Keratinocyte (primary cell): ENCODE data around the gene NACAD. TPM values are rescaled to one million over a fixed set of nuclear protein-coding genes. Genes with fewer than 3 reads are reported as not detected.

ENCODE experiments used
- DNase-seq: peaks from one replicate; pipeline ENCODE4 v3.0.0-alpha.2; 2011; ENCODE audit warnings: low read depth, missing footprints, low spot score
- FAIRE-seq: peaks from 2 replicates; lab custom pipeline; 2011; peaks lifted over from hg19 to GRCh38; lab: Jason Lieb, UNC
- H2AFZ ChIP-seq: 2 replicates; pipeline ENCODE4 v1.6.0; 2012; ENCODE audit warnings: low read length, control low read depth, inconsistent platforms; ENCODE audit not compliant: control insufficient read depth
- H3K27ac ChIP-seq: 2 replicates; pipeline ENCODE4 v1.5.1; 2011; ENCODE audit warnings: low read length; ENCODE audit not compliant: control insufficient read depth, insufficient read depth
- H3K27me3 ChIP-seq: 3 replicates; pipeline ENCODE4 v1.6.0; 2011; ENCODE audit warnings: low read length; ENCODE audit not compliant: control insufficient read depth, insufficient read depth; ENCODE audit errors: extremely low read depth
- H3K36me3 ChIP-seq, 2 experiments: 2 replicates in 1 of 2; 3 replicates in 1 of 2; pipeline ENCODE4 v1.5.1; 2011; ENCODE audit warnings: low read length in 2 of 2, mild to moderate bottlenecking in 1 of 2; ENCODE audit not compliant: control insufficient read depth in 2 of 2, insufficient read depth in 2 of 2; ENCODE audit errors: extremely low read depth in 1 of 2
- H3K4me1 ChIP-seq: 3 replicates; pipeline ENCODE4 v1.5.1; 2011; ENCODE audit warnings: low read length; ENCODE audit not compliant: control insufficient read depth, insufficient read depth; ENCODE audit errors: extremely low read depth
- H3K4me2 ChIP-seq: 3 replicates; pipeline ENCODE4 v1.6.0; 2011; ENCODE audit warnings: low read depth, low read length; ENCODE audit not compliant: control insufficient read depth, insufficient read depth; ENCODE audit errors: extremely low read depth
- H3K4me3 ChIP-seq, 3 experiments: fragments of 200-600 bp in 1 of 3; sonication (generic) in 1 of 3; 2 replicates in 2 of 3; 3 replicates in 1 of 3; pipeline ENCODE4 v1.5.1; 2011 to 2016; ENCODE audit warnings: low read length in 3 of 3, mild to moderate bottlenecking in 3 of 3, control low read depth in 2 of 3, inconsistent platforms in 1 of 3, low read depth in 1 of 3, mixed read lengths in 1 of 3, mixed run types in 1 of 3, moderate library complexity in 1 of 3; ENCODE audit not compliant: control insufficient read depth in 2 of 3, insufficient read depth in 2 of 3; ENCODE audit errors: extremely low read depth in 1 of 3
- H3K79me2 ChIP-seq: 2 replicates; pipeline ENCODE4 v1.6.0; 2012; ENCODE audit warnings: low read length; ENCODE audit not compliant: control insufficient read depth, insufficient read depth
- H3K9ac ChIP-seq: 3 replicates; pipeline ENCODE4 v1.6.0; 2011; ENCODE audit warnings: low read length; ENCODE audit not compliant: control insufficient read depth, insufficient read depth; ENCODE audit errors: extremely low read depth
- H3K9me1 ChIP-seq: 3 replicates; pipeline ENCODE4 v1.6.0; 2011; ENCODE audit warnings: low read length; ENCODE audit not compliant: control insufficient read depth, insufficient read depth; ENCODE audit errors: extremely low read depth
- H3K9me3 ChIP-seq: 2 replicates; pipeline ENCODE4 v1.5.1; 2012; ENCODE audit warnings: low read depth, low read length; ENCODE audit not compliant: control insufficient read depth
- H4K20me1 ChIP-seq: 3 replicates; pipeline ENCODE4 v1.6.0; 2011; ENCODE audit warnings: low read length; ENCODE audit not compliant: control insufficient read depth, insufficient read depth; ENCODE audit errors: extremely low read depth
- CTCF ChIP-seq, 3 experiments: IDR thresholded peaks in 1 of 3; conservative IDR thresholded peaks in 1 of 3; optimal IDR thresholded peaks in 1 of 3; 2 replicates in 2 of 3; 3 replicates in 1 of 3; pipeline versions ENCODE3 to v1.5.1; 2011; ENCODE audit warnings: low read length in 3 of 3, mild to moderate bottlenecking in 3 of 3, moderate library complexity in 2 of 3, control low read depth in 1 of 3, inconsistent platforms in 1 of 3; ENCODE audit not compliant: insufficient read depth in 2 of 3; ENCODE audit errors: extremely low read depth in 1 of 3
- EZH2 ChIP-seq: IDR thresholded peaks from one replicate; pipeline ENCODE4 v1.6.1; 2012; ENCODE audit warnings: inconsistent platforms, mild to moderate bottlenecking, low read length, moderate library complexity
- dilution Hi-C: fragments of 300-500 bp; cut with MboI; formaldehyde crosslinking; loops from one replicate; pipeline ENCODE4 v1.7.0; 2020; ENCODE audit warnings: low sequenced_read_pairs; ENCODE audit not compliant: extremely low pct_ligation_motif_present
- polyA plus RNA-seq, 5 experiments: library from polyadenylated mRNA; depleted of rRNA in 3 of 5; stranded (reverse) in 3 of 5; stranded (forward) in 1 of 5; unstranded in 1 of 5; fragments of >200 nt; gene quantifications; 1 replicate in 1 of 5; 2 replicates in 3 of 5; 3 replicates in 1 of 5; pipeline versions ENCODE4 v1.2.1 to v1.2.3, GENCODE V29; 2011 to 2012; ENCODE audit warnings: missing spikeins in 2 of 5, low read depth in 1 of 5, low replicate concordance in 1 of 5

Gene NACAD
- polyA plus RNA-seq, 1 donor (not counting 4 experiments of a cell fraction or from before 2014, with no cell fraction given), result 0.14 TPM

- Histone ChIP-seq H3K4me2 (peak overlapping the region; percentile 83), H3K79me2 (peaks cover 55% of the 10 kb centered on the region)
Measured at GRCh38 chr7:45033931-45034290, 54.9 kb downstream of the NACAD start.

GRCh38 chr7:45033261-45033930, 55.4 kb downstream of the NACAD start:
- no peaks in the 10 kb centered on the region for H4K20me1 ChIP-seq
- H3K4me2 ChIP-seq, result peak overlapping the region; percentile 83

More at GRCh38 chr7:45033931-45034290, 54.9 kb downstream of the NACAD start:
- H3K4me1 ChIP-seq, result peaks cover 45% of the 10 kb centered on the region
- H3K9me3 ChIP-seq, result no peaks in the 10 kb centered on the region
- H3K27ac ChIP-seq, result peak overlapping the region; percentile 85
- FAIRE-seq, result peak; percentile 91
- no peaks in the 10 kb centered on the region for H4K20me1 ChIP-seq
- peak; percentile 99 for DNase-seq
- peak overlapping the region; percentile 18 for H3K9ac ChIP-seq
- dilution Hi-C loops, result no loop called here
- TF ChIP-seq CTCF (optimal IDR thresholded peaks at IDR 0.05 in 1 of 3, IDR thresholded peaks at IDR 0.05 in 1 of 3, conservative IDR thresholded peaks at IDR 0.05 in 1 of 3; ENCODE audit: extremely low read depth in 1 of 3, insufficient read depth in 2 of 3, low read length in 3 of 3) (no peak), EZH2 (no peak)
- H3K4me3 ChIP-seq, result no peak overlapping the region
- no peaks in the 10 kb centered on the region for H3K27me3 ChIP-seq
- H2AFZ ChIP-seq, result no peak overlapping the region
- peaks cover 6 to 14% of the 10 kb centered on the region in 2 experiments for H3K36me3 ChIP-seq
- peaks cover 2% of the 10 kb centered on the region for H3K9me1 ChIP-seq

More at GRCh38 chr7:45033261-45033930, 55.4 kb downstream of the NACAD start:
- peaks cover 6 to 9% of the 10 kb centered on the region in 2 experiments for H3K36me3 ChIP-seq
- DNase-seq (no peak), FAIRE-seq (no peak)
- H3K9me3 ChIP-seq, result no peaks in the 10 kb centered on the region
- no peak overlapping the region for H2AFZ ChIP-seq
- H3K4me3 ChIP-seq, result peak overlapping the region in 1 of 3 experiments; percentile 16
- dilution Hi-C loops, result no loop called here
- H3K4me1 ChIP-seq, result peaks cover 40% of the 10 kb centered on the region
- peak overlapping the region; percentile 85 for H3K27ac ChIP-seq
- H3K79me2 ChIP-seq, result peaks cover 58% of the 10 kb centered on the region
- peak overlapping the region; percentile 48 for H3K9ac ChIP-seq
- H3K9me1 ChIP-seq, result peaks cover 2% of the 10 kb centered on the region
- TF ChIP-seq CTCF (optimal IDR thresholded peaks at IDR 0.05 in 1 of 3, IDR thresholded peaks at IDR 0.05 in 1 of 3, conservative IDR thresholded peaks at IDR 0.05 in 1 of 3; ENCODE audit: extremely low read depth in 1 of 3, insufficient read depth in 2 of 3, low read length in 3 of 3), result no peak
- no peak for TF ChIP-seq EZH2
- no peaks in the 10 kb centered on the region for H3K27me3 ChIP-seq
